DND-41 (cell line): ENCODE data around the gene KCNAB1.

Source experiments
- EZH2 ChIP-seq: IDR thresholded peaks from 3 replicates; pipeline ENCODE4 v1.6.1; 2012; ENCODE audit warnings: borderline replicate concordance, low read depth, mild to moderate bottlenecking, moderate library complexity, low read length, inconsistent platforms; ENCODE audit not compliant: severe bottlenecking
- TF ChIP-seq, protein P1 (sequence below): IDR thresholded peaks from 2 replicates; pipeline ENCODE4 v1.5.1; 2012; ENCODE audit warnings: borderline replicate concordance, low read length, moderate library complexity, mild to moderate bottlenecking; ENCODE audit not compliant: poor library complexity, severe bottlenecking; ENCODE audit errors: extremely low read depth

- no peak for TF ChIP-seq EZH2
- TF ChIP-seq, protein P1, sequence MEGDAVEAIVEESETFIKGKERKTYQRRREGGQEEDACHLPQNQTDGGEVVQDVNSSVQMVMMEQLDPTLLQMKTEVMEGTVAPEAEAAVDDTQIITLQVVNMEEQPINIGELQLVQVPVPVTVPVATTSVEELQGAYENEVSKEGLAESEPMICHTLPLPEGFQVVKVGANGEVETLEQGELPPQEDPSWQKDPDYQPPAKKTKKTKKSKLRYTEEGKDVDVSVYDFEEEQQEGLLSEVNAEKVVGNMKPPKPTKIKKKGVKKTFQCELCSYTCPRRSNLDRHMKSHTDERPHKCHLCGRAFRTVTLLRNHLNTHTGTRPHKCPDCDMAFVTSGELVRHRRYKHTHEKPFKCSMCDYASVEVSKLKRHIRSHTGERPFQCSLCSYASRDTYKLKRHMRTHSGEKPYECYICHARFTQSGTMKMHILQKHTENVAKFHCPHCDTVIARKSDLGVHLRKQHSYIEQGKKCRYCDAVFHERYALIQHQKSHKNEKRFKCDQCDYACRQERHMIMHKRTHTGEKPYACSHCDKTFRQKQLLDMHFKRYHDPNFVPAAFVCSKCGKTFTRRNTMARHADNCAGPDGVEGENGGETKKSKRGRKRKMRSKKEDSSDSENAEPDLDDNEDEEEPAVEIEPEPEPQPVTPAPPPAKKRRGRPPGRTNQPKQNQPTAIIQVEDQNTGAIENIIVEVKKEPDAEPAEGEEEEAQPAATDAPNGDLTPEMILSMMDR: no peak
These were observed 239.7 kb downstream of the KCNAB1 start for GRCh38 chr3:156360083-156360482.
